Stimulated activated CD4-positive, alpha-beta T cell treated with anti-CD3 and anti-CD28 coated beads, Interleukin-4, amount 100 ng/mL, for 4 hours (primary cell): ENCODE measurements around the gene C6orf47.
"Not testable (repeated sequence)": the region's sequence is repeated elsewhere in the genome, so short reads cannot be mapped to it uniquely, and the experiment has no call there.

Experiments
- DNase-seq, 2 experiments: peaks; one replicate each; pipeline ENCODE4 v3.0.0-alpha.2; 2020

Gene C6orf47, protein sequence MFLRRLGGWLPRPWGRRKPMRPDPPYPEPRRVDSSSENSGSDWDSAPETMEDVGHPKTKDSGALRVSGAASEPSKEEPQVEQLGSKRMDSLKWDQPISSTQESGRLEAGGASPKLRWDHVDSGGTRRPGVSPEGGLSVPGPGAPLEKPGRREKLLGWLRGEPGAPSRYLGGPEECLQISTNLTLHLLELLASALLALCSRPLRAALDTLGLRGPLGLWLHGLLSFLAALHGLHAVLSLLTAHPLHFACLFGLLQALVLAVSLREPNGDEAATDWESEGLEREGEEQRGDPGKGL

DNA sequence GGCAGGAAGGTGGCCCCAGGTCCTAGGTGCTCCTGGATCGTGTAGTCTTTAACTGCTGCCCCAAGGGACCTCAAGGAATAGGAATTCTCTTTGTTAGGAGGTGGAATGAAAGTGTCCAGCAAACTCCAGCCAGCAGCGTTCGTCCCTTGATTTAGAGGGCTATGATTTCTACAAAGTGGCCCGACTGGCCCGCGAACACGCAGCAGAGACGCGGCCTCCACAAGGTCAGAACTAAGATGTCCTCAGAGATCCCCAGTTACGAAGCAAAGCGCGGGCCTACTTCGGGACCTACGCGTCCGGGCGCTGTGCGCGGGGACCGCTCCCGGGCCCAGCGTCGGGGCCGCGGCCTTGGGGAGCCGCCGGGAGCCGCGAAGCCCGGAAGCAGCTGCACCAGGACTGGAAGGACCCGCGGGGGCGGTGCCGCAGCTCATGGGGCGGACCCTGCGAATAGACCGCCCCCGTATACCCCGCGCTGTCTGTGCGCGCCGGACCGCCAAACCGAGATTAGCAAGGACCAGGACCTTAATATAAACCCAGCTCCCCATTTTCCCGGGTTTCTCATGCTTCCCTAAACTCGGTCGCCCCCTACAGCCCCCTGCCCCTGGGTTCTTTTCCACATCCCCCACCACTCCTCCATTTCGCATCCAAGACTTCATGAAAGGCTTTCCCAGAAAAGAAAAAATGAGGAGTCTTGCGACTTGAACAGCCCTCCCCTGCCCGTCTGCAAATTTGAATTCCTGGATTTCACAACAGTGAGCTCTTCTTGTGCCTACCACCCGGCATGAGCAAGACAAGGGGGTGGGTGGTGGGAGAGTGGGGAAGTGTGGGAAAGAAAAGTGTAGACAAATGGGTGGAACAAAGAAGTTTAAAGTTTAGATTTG lies at the start of gene C6orf47:
Gene C6orf47 (minus strand): TSS at position 398 of the 881 bp plus-strand sequence. CDS start 831 bp downstream, outside the sequence.
- peak; percentile 72 to 73 for DNase-seq

DNA sequence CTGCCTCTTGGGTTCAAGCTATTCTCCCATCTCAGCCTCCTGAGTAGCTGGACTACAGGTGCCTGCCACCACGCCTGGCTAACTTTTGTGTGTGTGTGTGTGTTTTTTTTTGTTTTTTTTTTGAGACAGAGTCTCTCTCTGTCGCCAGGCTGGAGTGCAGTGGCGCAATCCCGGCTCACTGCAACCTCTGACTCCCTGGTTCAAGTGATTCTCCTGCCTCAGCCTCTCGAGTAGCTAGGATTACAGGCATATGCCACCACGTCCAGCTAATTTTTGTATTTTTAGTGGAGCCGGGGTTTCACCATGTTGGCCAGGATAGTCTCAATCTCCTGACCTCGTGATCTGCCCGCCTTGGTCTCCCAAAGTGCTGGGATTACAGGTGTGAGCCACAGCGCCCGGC lies 48.6 kb upstream of the C6orf47 start:
- DNase-seq, result not testable (repeated sequence)

DNA sequence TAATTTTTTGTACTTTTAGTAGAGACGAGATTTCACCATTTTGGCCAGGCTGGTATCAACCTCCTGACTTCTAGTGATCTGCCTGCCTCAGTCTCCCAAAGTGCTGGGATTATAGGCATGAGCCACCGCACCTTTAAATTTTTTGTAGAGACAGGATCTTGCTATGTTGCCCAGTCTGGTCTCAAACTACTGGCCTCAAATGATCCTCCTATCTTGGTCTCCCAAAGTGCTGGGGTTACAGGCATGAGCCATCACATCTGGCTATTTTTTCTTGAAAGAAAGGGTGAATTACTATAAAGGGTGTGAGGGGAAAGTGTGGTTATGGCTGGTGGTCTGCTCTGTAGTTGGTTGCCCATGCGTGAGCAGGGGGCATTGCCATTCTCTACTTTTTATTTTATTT lies 47.6 kb upstream of the C6orf47 start:
- no peak for DNase-seq

DNA sequence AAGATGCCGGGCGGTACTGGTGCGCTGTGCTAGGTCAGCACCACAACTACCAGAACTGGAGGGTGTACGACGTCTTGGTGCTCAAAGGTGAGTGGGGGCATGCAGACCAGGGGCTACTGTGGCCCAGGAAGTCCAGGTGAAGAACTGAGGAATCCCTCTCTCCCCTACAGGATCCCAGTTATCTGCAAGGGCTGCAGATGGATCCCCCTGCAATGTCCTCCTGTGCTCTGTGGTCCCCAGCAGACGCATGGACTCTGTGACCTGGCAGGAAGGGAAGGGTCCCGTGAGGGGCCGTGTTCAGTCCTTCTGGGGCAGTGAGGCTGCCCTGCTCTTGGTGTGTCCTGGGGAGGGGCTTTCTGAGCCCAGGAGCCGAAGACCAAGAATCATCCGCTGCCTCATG lies 47.1 kb upstream of the C6orf47 start:
- DNase-seq, result no peak

DNA sequence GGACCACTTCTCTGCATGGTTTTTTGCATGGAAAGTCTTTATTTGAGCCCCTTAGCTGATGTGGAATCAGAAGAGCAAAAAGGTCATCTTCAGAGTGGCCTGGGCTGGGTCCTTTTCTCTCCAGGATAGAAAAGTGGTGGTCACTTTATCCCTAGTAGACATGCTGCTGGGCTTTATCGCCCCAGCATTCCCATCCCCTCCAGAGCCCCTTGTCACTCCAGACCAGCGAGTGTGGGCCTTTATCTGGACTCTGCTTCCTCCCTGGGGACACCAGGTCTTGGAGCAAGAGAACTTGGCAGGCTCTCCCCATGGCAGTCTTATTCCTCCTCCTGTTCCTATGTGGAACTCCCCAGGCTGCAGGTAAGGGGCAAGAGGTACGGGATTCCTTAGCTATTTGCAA lies 46.0 kb upstream of the C6orf47 start, which contains the start of gene LY6G6F:
Gene LY6G6F (plus strand): TSS at position 268 of the 400 bp plus-strand sequence. CDS start 41 bp downstream, at position 309.
- DNase-seq, result no peak

DNA sequence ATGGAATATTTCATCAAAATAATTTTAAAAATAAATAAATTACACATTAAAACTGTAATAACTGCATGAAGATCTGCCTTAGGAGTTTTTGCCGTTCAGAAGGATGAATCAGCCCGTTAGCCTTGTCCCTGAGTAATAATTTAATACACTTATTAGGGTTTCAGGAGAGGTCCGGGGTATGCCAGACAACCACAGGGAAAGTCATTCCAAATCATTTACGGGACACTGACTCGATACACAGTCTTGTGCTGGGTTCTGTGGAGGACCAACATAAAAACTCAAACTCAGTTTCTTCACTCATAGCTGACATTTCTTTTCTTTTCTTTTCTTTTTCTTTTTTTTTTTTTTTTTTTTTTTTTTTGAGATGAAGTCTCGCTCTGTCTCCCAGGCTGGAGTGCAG lies 45.4 kb upstream of the C6orf47 start:
- no peak for DNase-seq

DNA sequence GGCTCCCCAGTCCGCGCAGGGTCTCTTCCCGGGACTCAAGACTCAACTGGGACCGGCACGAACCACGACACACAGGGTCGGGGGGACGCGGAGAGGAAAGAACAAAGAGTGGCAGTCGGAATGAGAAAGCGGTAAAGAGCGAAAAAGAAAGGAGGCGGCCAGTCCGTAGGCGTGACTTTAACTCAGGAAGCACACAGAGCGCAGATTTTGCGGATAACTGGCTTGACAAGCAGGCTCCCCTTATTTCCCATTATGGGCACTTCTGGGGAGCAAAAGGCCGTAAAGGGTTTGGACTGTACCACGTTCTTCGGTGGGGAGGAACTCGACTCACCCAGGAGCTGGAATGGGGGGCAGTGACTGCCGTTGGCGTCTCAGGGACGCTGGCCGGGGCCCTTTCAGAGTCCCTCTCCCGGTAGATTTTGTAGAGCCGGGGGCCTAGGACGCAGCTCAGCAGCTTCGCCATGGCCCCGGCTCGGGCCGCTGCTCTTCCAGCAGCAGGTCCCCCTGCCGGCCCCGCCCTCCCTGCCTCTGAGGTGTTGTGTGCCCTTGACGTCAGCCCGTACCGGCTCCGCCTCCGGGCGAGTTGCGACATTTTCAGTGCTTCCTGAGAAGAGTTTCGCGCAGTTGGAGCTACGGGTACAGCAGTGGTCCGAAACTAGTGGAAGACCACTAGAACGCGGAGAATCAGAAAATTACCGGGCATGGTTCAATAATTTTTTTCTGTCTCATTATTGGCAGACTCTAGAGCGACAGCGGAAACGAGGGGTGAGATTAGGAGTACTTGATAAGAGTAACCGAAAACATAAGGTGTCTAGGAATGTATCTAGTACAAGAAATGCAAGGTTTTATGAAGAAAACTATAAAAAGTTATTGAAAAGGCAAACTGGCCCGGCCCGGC lies 42.5 kb upstream of the C6orf47 start, which contains the start of gene ABHD16A:
Gene ABHD16A (minus strand): TSS at position 506 of the 898 bp plus-strand sequence. CDS start 43 bp downstream, at position 463.
- peak; percentile 94 to 97 for DNase-seq

DNA sequence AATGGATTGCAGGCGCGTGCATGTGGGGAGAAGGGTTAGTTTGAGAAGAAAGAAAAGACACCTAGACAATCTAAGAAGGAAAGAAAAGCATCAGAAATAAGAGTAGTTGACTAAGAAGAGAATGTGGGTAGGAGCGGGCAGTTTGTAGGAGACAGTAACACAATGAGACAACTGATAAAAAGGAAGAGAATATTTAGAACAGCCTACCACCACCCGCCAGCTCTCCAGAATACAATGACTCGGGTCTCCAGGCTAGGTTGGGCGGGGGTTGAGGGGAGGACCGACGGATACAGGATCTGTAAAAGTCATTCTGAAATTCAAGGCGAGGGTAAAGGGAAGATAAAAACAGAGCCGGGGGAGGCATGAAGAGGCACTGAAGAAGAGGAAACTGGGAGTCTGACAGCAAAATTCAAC lies 41.8 kb upstream of the C6orf47 start:
- peak; percentile 16 to 18 for DNase-seq

DNA sequence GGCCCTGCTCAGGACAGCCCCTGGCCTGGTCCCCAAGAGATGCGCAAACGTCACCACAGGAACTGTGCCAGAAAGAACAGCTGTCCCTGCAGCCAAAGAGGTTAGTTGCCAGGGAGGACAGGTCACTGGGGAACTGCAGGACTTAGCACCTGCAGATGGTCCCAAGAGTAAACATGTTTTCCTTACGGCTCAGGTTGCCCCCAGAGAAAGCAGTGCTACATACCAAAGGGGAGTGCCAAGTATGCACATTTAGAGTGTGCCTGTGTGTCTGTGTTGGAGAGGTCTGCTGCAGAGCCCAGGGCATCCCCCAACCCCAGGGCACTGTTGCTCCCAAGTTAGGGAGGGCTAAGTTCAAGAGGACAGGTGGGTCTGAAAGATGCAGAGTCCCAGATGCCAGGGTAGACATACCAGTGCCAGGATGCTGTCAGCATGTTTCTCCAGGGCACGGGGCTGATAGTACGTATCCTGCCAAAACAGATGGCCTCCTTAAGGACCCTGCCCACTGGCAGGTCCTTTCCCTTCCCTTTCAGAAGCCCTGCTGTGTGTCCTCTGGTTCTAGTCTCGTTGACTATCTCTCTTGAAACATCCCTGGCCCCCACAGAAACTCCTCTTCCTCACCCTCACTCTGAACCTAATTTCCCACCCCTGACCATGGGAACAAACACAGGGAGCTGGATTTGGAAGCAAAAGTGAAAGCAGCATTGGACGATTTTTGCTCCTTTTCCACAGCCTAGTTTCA lies 41.3 kb upstream of the C6orf47 start:
- DNase-seq, result no peak

DNA sequence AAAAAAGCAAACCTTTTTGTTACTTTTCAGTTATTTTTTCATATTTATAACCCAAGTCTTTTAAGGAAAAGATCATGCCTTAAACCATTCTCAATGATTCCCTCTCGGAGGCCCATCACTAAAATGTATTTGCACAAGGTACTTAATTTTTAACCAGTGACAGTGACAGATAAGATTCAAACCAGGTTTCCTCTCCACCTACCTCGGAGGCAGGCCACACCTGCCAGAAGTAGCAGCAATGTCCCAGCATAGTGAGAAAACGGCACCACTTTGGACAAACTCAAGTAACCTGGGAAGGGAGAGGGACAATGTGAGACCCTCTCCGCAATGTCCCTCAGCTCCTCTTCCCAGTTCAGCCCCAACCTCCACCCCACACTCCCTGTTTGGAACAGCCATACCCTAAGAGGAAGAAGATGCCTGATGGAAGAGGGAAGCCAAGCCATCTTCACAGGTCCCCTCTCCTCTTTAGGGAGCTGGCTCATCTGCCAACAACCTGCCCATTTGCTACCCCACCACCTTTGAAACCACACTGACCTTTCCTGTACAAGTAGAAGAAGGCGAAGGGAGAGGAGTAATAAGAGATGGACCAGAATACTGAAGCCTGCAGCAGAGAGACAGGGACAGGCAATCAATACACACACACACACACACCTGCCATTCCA lies 40.3 kb upstream of the C6orf47 start:
- DNase-seq, result no peak

DNA sequence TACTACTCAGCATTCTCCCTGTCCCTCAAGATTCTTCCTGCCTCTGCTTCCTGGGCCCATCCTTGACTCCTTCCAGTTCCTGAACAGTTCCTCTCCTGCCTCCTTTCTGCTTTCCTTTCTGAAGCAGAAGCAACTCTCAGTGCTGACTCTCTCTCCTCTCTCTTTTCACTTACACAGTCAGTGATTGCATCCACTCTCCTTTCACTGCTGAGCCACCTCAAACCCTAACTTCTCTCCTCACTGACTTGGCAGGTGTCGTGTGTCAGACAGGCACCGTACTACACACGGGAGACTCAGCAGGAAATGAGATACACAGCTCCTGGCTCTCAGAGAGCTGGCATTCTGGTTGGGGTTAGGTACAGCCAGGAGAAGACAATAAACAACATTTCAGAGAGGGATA lies 37.0 kb upstream of the C6orf47 start:
- DNase-seq, result no peak

DNA sequence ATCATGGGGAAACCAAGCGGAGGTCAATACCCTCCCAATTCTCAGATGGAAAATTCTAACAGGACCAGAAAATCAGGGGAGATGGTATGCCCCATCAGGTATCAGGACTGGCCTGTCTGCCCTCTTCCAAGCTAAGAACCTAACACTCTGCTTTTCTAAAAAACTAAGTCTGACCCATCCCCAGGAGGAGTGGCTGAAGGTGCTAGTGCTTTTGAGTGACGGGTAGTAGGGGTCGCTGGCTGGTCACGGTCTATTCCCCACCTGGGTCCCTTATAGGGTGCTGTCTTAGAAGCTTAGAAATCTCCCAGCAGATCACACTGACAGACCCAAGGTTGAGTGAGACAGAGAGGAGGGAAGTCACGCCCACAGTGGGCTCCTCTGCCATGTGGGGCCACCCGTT lies 33.0 kb upstream of the C6orf47 start:
- no peak for DNase-seq

DNA sequence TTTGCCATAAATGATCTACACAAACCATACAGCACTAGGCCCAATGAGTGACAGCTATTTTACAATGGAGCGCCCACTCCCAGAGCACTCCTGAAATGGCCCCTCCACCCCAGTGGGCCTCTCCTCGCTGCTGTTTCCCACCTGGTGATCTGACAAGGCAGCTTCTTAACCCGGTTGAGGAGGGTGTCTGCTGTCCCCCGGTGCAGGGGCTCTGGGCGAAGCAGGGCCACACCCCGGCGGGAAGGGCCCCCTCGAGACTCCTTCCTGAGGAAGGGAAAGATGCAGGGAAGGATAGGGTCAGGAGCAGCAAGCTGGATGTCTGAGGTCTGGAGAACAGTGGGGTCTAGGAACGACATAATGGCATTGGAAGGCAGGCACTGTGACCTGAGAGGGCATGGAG lies 32.3 kb upstream of the C6orf47 start:
- no peak for DNase-seq

DNA sequence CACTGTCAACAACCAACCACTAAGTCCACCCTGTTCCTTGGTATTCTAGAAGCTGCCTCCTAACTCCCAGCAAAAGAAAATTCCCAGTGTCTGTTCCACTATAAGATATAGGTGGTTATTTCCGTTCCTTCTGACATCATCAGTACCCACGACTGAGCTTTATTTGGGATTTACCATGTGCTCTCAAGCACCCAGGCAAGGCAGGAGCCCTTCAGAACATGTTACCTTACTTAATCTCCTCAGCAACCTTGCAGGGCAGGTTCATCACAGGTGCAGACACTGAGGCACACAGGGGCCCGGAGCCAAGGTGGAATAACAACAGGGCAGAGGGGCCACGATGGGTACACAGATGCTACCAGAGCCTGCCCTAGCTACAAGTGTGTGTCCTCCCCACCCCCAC lies 31.8 kb upstream of the C6orf47 start:
- DNase-seq, result no peak

DNA sequence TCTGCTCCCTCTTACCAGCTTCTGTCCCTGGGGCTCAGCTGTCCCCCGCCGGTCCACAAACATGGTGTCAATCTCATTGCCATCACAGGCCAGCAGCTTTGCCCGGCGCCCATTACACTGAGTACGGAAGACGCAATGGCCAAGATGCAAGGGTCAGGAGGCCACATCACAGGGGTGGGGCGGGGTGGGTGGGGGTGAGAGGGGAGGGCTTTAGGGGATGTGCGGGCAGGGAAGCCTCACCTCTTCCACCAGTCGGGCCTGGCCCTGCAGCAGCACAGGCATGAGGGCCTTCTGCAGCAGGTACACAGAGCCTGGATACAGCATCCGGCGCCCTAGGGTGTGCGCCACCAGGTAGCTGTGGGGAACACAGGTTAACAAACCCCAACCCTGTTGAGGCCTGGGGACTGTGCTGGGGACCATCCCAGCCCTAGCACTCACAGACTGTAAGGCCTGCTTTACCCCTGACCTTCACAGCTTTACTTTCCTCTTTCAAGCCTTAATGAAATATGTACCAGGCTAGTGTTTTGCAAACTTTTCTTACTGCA lies 31.1 kb upstream of the C6orf47 start:
- DNase-seq, result no peak

DNA sequence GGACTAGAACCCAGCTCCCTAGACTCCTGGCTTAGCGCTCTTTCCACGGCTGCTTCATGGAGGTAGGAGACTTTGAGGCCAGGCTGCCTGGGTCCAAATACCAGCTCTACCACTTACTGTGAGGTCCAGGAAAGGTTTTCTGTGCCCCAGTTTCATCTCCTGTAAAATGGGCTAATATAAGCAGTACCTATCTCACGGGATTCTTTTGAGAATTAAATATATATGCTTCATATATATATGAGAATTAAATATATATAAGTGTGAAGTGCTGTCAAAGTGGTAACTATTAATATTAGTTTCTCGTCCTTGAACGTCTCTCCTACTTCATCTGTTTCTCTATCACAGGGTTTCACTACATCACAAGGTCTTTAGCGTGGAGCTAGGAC lies 30.5 kb upstream of the C6orf47 start:
- DNase-seq, result no peak

DNA sequence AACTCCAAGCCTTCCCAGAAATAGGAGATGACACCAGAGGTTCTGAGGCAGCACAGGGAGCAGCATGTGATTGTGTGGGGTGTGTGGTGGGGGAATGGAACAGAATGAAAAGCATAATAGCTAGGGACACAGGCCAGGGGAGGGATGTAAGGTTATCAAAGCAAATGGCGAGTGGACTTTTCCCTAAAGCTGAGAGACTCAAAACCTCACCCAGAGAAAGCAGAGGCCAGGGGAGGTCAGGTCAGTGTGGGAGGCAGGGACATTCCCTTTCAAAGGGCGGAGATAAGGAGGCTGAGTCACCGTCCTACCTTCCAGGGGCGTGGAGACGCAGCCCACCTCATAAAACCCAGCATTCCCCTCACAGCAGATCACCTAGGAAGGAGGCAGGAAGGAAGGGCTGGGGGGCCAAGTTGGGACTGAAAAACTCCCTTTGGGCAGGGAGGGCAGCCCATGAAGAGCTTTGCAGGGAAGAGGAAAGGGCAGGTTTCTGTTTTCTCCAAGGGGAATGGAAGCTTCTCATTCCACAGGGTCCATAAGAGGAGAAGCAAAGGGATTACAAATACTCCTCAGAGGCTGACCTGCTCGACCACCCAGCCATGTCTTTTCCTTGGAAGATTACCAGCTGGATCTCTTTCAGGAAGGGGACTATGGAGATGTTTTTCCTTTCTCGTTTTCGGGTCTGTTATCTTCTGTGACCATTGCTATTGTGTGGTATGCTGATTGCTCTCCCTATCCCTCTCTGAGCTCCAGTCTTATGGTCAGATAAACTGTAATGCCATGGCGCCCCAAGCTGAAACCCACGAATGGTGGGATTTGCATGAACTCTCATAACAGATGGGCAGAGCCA lies 29.9 kb upstream of the C6orf47 start:
- DNase-seq, result no peak

DNA sequence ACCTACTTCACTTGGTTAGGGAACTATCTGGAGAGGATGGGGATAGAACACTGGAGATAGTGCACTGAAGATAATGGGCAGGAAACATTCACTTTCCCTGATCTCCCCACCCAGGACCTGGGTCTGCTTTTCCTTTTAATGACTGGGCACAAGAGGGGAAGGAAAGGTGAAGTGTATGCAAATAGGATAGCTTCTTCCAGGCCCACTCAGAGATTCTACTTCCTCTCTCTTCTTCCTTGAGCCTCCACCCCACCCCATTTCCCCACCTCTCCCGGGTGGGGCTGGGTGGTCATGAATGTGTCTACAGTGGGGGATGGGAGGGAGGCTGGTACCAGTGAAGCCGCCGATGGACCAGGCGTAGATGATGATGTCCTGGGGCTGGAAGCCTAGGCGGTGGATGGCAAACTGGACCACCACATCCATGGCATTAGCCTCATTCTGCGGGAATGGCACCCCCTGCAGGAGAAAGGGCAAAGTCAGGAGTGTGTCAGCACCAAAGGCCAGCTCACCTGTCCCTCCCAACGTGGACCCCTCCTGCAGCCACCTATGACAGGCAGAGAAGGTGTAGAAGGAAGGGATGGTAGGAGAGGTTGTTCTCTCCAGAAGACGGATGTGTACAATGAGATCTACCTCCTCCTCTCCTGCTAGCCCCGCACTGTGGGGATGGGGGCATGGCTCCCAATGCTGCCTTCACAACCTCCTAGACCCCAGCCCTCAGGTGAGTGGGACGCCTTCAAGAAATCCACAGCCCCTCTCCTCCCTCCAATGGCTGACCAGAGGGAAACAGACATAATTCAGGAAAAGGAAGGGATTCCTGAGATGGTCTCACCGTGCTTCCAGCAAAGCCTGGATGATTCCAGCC lies 28.9 kb upstream of the C6orf47 start:
- no peak for DNase-seq
